Kidney (tissue), 14 donors: ENCODE measurements around the gene SPAG4. TPM values are rescaled to one million over a fixed set of nuclear protein-coding genes. Genes with fewer than 3 reads are reported as not detected.

Experiments
- DNase-seq, 5 donors: peaks; one replicate each; pipeline ENCODE4 v3.0.0-alpha.2; 2013 to 2020
- FAIRE-seq: peaks from 2 replicates; lab custom pipeline; 2012; peaks lifted over from hg19 to GRCh38; lab: Jason Lieb, UNC
- H3K27ac ChIP-seq, 2 donors: one replicate each; pipeline ENCODE4 v1.7.0; 2013; ENCODE audit warnings: low read depth in 2 of 2, low read length in 2 of 2, inconsistent platforms in 1 of 2
- H3K27me3 ChIP-seq: one replicate; pipeline ENCODE4 v1.7.1; 2013; ENCODE audit warnings: low read length, inconsistent platforms; ENCODE audit not compliant: control insufficient read depth, insufficient read depth
- H3K36me3 ChIP-seq, 3 donors: one replicate each; pipeline versions ENCODE4 v1.7.0 to v1.7.1; 2013; ENCODE audit warnings: low read length in 3 of 3, control low read depth in 1 of 3, inconsistent platforms in 1 of 3; ENCODE audit not compliant: insufficient read depth in 3 of 3, control insufficient read depth in 2 of 3
- H3K4me1 ChIP-seq, 3 donors: one replicate each; pipeline versions ENCODE4 v1.7.0 to v1.7.1; 2013; ENCODE audit warnings: low read length in 3 of 3, inconsistent platforms in 1 of 3, low read depth in 1 of 3; ENCODE audit not compliant: control insufficient read depth in 2 of 3, insufficient read depth in 2 of 3
- H3K4me3 ChIP-seq, 3 donors: one replicate each; pipeline versions ENCODE4 v1.7.0 to v1.8.1; 2013; ENCODE audit warnings: low read length in 3 of 3, control low read depth in 1 of 3, inconsistent platforms in 1 of 3
- H3K9ac ChIP-seq, 3 donors: one replicate each; pipeline versions ENCODE4 v1.7.0 to v1.7.1; 2013; ENCODE audit warnings: low read length in 3 of 3, control low read depth in 1 of 3, inconsistent platforms in 1 of 3
- H3K9me3 ChIP-seq, 3 donors: one replicate each; pipeline versions ENCODE4 v1.7.0 to v1.7.1; 2013; ENCODE audit warnings: low read length in 3 of 3, control low read depth in 1 of 3, inconsistent platforms in 1 of 3; ENCODE audit not compliant: control insufficient read depth in 2 of 3, insufficient read depth in 1 of 3
- intact Hi-C: fragments of 100-400 bp; cut with DNase I; formaldehyde crosslinking; loops from one replicate; pipeline ENCODE4 v1.11.1; 2022
- polyA plus RNA-seq: library from polyadenylated mRNA; stranded (reverse); fragments of 350-450 nt; fragmentation: Illumina TruSeq; extraction: RNeasy Lipid Tissue Mini Kit (QIAGEN cat#74804); gene quantifications from one replicate; pipeline ENCODE4 v1.2.3, GENCODE V29; 2014; ENCODE audit warnings: low read depth, low replicate concordance; ENCODE audit not compliant: insufficient read depth
- total RNA-seq: library from RNA; stranded (reverse); fragmentation: NEBNext Ultra II Directional; extraction: Animal tissue kit (Norgen Biotek cat#: 25700); gene quantifications from one replicate; pipeline ENCODE4 v1.2.1, GENCODE V29; 2021
- TF ChIP-seq, protein P1 (sequence below): IDR thresholded peaks from 3 replicates; pipeline ENCODE4 v1.5.1; 2012; ENCODE audit warnings: mild to moderate bottlenecking, moderate library complexity, borderline replicate concordance; ENCODE audit not compliant: insufficient read depth; ENCODE audit errors: extremely low read depth
- donor health status: control.
- donor health status: control.
- donor health status: control.
- donor health status: control.
- donor health status: control.
- donor health status: DM: yes; HTN: yes; CAD: no.
- donor health status: Normal renal cell carcinoma (clear cell type).

The SPAG4 gene
- total and polyA plus RNA-seq, 2 donors from 2014 or later: 13.1 to 16.0 TPM

DNA sequence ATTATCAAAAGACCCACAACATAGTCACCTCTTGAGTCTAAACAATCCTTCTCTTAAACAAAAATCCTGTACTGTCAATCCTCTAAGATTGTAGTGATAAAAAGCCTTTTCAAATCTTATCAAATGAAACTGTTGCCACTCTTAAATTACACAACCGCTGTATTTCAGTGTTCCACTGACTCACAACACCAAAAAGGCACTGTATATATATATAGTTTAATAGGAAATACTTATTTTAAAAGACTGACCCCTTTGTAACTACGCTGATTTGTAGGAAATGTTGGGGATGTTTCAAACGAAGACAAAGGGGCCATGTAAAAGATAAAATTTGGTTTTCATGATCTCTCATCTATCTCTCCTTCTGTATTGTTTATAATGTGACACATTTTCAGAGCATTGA lies 35.0 kb downstream of the SPAG4 start:
- FAIRE-seq (no peak), DNase-seq (no peak)
- Histone ChIP-seq H3K9me3 (no peaks in the 10 kb centered on the region), H3K4me3 (no peak overlapping the region), H3K27ac (no peak overlapping the region), H3K9ac (no peak overlapping the region), H3K4me1 (no peaks in the 10 kb centered on the region), H3K36me3 (peaks cover 13 to 25% (median 21%) of the 10 kb centered on the region in 3 donors), H3K27me3 (no peaks in the 10 kb centered on the region)
- TF ChIP-seq, protein P1, sequence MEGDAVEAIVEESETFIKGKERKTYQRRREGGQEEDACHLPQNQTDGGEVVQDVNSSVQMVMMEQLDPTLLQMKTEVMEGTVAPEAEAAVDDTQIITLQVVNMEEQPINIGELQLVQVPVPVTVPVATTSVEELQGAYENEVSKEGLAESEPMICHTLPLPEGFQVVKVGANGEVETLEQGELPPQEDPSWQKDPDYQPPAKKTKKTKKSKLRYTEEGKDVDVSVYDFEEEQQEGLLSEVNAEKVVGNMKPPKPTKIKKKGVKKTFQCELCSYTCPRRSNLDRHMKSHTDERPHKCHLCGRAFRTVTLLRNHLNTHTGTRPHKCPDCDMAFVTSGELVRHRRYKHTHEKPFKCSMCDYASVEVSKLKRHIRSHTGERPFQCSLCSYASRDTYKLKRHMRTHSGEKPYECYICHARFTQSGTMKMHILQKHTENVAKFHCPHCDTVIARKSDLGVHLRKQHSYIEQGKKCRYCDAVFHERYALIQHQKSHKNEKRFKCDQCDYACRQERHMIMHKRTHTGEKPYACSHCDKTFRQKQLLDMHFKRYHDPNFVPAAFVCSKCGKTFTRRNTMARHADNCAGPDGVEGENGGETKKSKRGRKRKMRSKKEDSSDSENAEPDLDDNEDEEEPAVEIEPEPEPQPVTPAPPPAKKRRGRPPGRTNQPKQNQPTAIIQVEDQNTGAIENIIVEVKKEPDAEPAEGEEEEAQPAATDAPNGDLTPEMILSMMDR: no peak
- intact Hi-C loops: no loop called here

DNA sequence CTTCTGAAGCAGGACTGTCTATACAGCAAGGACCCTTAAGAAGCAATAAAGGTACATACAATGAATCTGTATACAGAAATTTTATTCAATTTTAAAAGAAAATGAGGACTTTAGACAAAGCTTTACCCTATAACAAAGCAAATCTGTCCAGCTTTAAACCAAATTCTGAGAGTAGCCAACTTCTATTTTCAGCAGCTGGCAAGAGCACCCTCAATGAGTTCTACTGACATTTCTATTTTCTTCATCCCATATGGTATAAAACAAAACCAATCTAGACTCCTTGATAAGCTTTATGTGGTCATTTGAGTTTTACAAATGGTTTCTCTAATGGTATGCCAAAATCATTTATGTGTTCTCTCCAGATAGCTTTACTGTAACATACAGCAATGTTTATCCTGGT lies 36.3 kb downstream of the SPAG4 start:
- Histone ChIP-seq H3K4me1 (no peaks in the 10 kb centered on the region), H3K36me3 (peaks cover 13 to 25% (median 21%) of the 10 kb centered on the region in 3 donors), H3K4me3 (no peak overlapping the region), H3K27ac (no peak overlapping the region), H3K9me3 (no peaks in the 10 kb centered on the region), H3K9ac (no peak overlapping the region), H3K27me3 (no peaks in the 10 kb centered on the region)
- FAIRE-seq (no peak), DNase-seq (no peak)
- TF ChIP-seq, protein P1: no peak
- intact Hi-C loops: no loop called here

DNA sequence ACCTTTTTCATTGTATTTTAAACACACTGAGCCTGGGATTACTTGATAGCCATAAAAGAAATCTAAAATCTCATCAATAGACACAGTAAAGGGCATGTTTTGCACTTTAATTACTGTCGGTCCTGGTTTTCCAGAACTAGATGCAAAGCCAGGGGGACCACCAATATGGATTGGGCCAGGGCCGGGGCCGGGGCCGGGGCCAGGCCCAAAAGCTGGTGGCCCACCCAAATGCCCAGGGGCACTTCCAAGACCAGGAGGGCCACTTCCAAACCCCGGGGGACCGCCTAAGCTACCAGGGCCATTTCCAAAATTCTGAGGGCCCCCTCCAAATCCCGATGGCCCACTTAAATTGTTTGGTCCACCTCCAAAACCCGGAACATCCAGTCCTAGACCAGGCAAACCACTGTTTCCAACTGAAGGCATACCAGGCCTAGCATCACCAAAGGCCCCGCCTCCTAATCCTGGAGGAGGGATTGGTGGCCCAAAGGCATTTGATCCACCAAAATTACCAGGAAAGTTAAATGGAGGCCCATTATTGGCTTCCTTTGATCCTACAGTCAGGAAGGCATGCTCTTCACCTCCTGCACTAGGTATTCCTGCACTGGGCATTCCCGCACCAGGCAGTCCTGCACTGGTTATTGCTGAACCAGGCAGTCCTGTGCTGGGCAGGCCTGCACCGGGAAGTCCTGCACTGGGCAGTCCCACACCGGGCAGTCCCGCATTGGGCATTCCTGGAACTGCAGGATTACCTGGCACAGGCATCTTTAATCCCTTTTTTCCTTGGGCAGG lies 37.2 kb downstream of the SPAG4 start:
- intact Hi-C loops: no loop called here
- DNase-seq: no peak
- Histone ChIP-seq H3K9me3 (no peaks in the 10 kb centered on the region), H3K27me3 (no peaks in the 10 kb centered on the region), H3K27ac (no peak overlapping the region), H3K36me3 (peaks cover 13 to 25% (median 21%) of the 10 kb centered on the region in 3 donors), H3K9ac (no peak overlapping the region), H3K4me1 (no peaks in the 10 kb centered on the region), H3K4me3 (no peak overlapping the region)
- TF ChIP-seq, protein P1: no peak
- FAIRE-seq: no peak

DNA sequence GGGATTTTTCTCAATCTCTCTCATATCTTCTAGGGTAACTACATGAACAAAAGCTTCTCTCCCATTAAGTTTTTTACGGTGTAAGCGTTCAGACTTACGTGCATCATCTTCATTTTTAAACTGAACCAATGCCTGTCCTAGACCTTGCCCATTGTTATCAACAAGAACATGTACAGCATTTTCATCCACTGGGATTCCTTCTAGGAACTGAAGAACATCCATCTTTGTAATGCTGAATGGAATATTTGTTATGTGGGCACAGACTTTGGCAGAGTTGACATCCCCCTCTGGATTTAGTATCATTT lies 37.8 kb downstream of the SPAG4 start:
- Histone ChIP-seq H3K27ac (no peak overlapping the region), H3K9me3 (no peaks in the 10 kb centered on the region), H3K9ac (no peak overlapping the region), H3K36me3 (peaks cover 13 to 25% (median 21%) of the 10 kb centered on the region in 3 donors), H3K4me1 (no peaks in the 10 kb centered on the region), H3K4me3 (no peak overlapping the region), H3K27me3 (no peaks in the 10 kb centered on the region)
- intact Hi-C loops: no loop called here
- TF ChIP-seq, protein P1: no peak
- FAIRE-seq: no peak
- no peak for DNase-seq
